Heart left ventricle (tissue), 16 donors: ENCODE measurements around the gene TAF11L7. TPM values are rescaled to one million over a fixed set of nuclear protein-coding genes. Genes with fewer than 3 reads are reported as not detected.
"Not testable (repeated sequence)": the region's sequence is repeated elsewhere in the genome, so short reads cannot be mapped to it uniquely, and the experiment has no call there.

ENCODE experiments used
- ATAC-seq, 4 donors: fragments of 200-7000 bp; cut with Tn5 transposase; one replicate each; pipeline ENCODE4 v1.9.1; 2020 to 2022; ENCODE audit warnings: moderate library complexity in 4 of 4, mild to moderate bottlenecking in 3 of 4, moderate number of reproducible peaks in 1 of 4
- DNase-seq, 5 donors: peaks; one replicate each; pipeline ENCODE4 v3.0.0-alpha.2; 2020
- H3K27ac ChIP-seq, 12 donors: fragments of 200-600 bp; sonication (generic) in 4 of 12; one replicate each; pipeline versions ENCODE4 v1.5.0 to v1.8.0; 2016 to 2022; ENCODE audit warnings: mild to moderate bottlenecking in 2 of 12
- H3K27me3 ChIP-seq, 9 donors: fragments of 200-600 bp; sonication (generic) in 2 of 9; one replicate each; pipeline versions ENCODE4 v1.5.1 to v1.8.0; 2016 to 2022; ENCODE audit warnings: mild to moderate bottlenecking in 3 of 9
- H3K36me3 ChIP-seq, 9 donors: fragments of 200-600 bp; sonication (generic) in 2 of 9; one replicate each; pipeline versions ENCODE4 v1.5.0 to v1.8.0; 2018 to 2022; ENCODE audit warnings: mild to moderate bottlenecking in 2 of 9
- H3K4me1 ChIP-seq, 12 donors: fragments of 200-600 bp; sonication (generic) in 4 of 12; one replicate each; pipeline versions ENCODE4 v1.5.0 to v1.8.0; 2016 to 2022; ENCODE audit warnings: mild to moderate bottlenecking in 3 of 12
- H3K4me3 ChIP-seq, 12 donors: fragments of 200-600 bp; sonication (generic) in 4 of 12; one replicate each; pipeline versions ENCODE4 v1.5.0 to v1.8.0; 2017 to 2022; ENCODE audit warnings: mild to moderate bottlenecking in 9 of 12, moderate library complexity in 4 of 12
- H3K9me3 ChIP-seq, 12 donors: fragments of 200-600 bp; sonication (generic) in 4 of 12; one replicate each; pipeline versions ENCODE4 v1.5.0 to v1.8.0; 2016 to 2022; ENCODE audit warnings: mild to moderate bottlenecking in 1 of 12
- WGBS, 4 donors: extraction: QIAGEN DNeasy Blood & Tissue Kit in 2 of 4; methylation state at CpG; one replicate each; pipeline versions ENCODE4 v1.1.5 to v1.1.7; 2013 to 2018; 5-methylcytosine and 5-hydroxymethylcytosine counted together
- intact Hi-C, 10 donors: fragments of 100-400 bp; cut with DNase I; formaldehyde crosslinking; loops; one replicate each; pipeline versions ENCODE4 v1.11.1 to v1.14.2; 2022
- polyA plus RNA-seq, 2 donors: library from polyadenylated mRNA; stranded (reverse); fragments of 200-250 nt; gene quantifications; one replicate each; pipeline ENCODE4 v1.2.3, GENCODE V29; 2013
- total RNA-seq, 9 donors: library from RNA; depleted of rRNA in 2 of 9; stranded (reverse); fragments of >200 nt in 2 of 9; fragmentation: NEBNext Ultra II Directional in 3 of 9; extraction: Animal tissue kit (Norgen Biotek cat#: 25700) in 3 of 9; gene quantifications; one replicate each; pipeline versions ENCODE4 v1.1.0 to v1.2.4, GENCODE V29; 2016 to 2023
- donor health status: ischemic (EF 13 %, LVEDD 7.1; RV severe dilation, severe dysfunction).
- donor health status: healthy with polysubstance abuse.
- donor health status: DM: no; HTN: yes; CAD: no.
- donor health status: DM: no; HTN: no; CAD: no.
- donor health status: ischemic (EF 25% LVEDD 6.9; RV normal size, moderate dysfunction).
- donor health status: ischemic (EF 25% LVEDD 5.7; RV mildly dilated, moderate dysfunction).
- donor health status: healthy.
- donor health status: DM: yes; HTN: yes; CAD: no.
- donor health status: ischemic (EF 35%, LVEDD 5.7; RV mildly dilated, moderate dysfunction).
- donor health status: nonischemic (EF 11% LVEDD 7.7; RV severe dilation, severe dysfunction).
- donor health status: DM: yes; HTN: yes; CAD: no.
- donor health status: PGD.
- donor health status: ischemic (EF 29% LVEDD 5.4; RV normal size, mild dysfunction).
- donor health status: nonischemic (EF 23%, LVEDD 6.1; RV moderate dilation, normal function).

The TAF11L7 gene
- total and polyA plus RNA-seq, 11 donors = not detected

DNA sequence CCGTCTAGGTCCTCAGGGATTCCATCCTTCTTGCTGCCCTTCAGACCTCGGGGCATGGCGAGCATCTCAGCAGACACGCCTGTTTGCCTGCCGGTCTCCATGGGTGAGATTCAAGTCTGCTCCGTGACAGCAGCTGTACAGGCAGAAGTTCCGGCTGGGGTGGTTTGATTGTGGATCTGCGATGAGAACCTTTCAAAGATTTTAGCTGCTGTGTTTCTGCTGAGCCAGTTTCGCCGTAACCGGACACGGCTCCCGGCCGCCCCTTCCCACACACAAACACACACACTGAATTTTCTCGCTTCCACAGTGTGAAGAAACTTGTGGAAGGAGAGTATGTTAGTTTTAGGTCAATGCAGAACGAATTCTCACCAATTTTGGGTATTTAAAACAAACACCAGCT is 5.3 kb upstream of the TAF11L7 start, which contains the start of gene TAF11L8:
TAF11L8 (minus strand) TSS at position 101 of the 400 bp plus-strand sequence.
- H3K27me3 ChIP-seq, ATAC-seq, H3K4me3 ChIP-seq, H3K9me3 ChIP-seq, H3K27ac ChIP-seq, intact Hi-C loops, H3K4me1 ChIP-seq, H3K36me3 ChIP-seq, DNase-seq: not testable (repeated sequence)
- no CpG with 5 or more reads among the region's 16 CpGs for WGBS, 4 donors

Other genes starting within 250 kb of the TAF11L7 start
- not detected for gene TAF11L2, start 87.5 kb downstream of the TAF11L7 start, total RNA-seq
- gene TAF11L2, start 87.5 kb downstream of the TAF11L7 start, polyA plus RNA-seq = not detected
- gene TAF11L3, start 67.4 kb downstream of the TAF11L7 start, total RNA-seq = not detected
- gene TAF11L3, start 67.4 kb downstream of the TAF11L7 start, polyA plus RNA-seq = not detected
- gene TAF11L4, start 64.0 kb downstream of the TAF11L7 start, total RNA-seq = not detected
- not detected for gene TAF11L4, start 64.0 kb downstream of the TAF11L7 start, polyA plus RNA-seq
- not detected for gene TAF11L5, start 60.5 kb downstream of the TAF11L7 start, total RNA-seq
- not detected for gene TAF11L5, start 60.5 kb downstream of the TAF11L7 start, polyA plus RNA-seq
- not detected for gene TAF11L6, start 57.1 kb downstream of the TAF11L7 start, total RNA-seq
- gene TAF11L6, start 57.1 kb downstream of the TAF11L7 start, polyA plus RNA-seq = not detected
- gene TAF11L8, start 5.2 kb upstream of the TAF11L7 start, total RNA-seq = not detected
- gene TAF11L8, start 5.2 kb upstream of the TAF11L7 start, polyA plus RNA-seq = not detected
- not detected for gene TAF11L9, start 8.6 kb upstream of the TAF11L7 start, total RNA-seq
- not detected for gene TAF11L9, start 8.6 kb upstream of the TAF11L7 start, polyA plus RNA-seq
- not detected for gene TAF11L10, start 12.1 kb upstream of the TAF11L7 start, total RNA-seq
- not detected for gene TAF11L10, start 12.1 kb upstream of the TAF11L7 start, polyA plus RNA-seq
- not detected for gene TAF11L11, start 18.4 kb upstream of the TAF11L7 start, total RNA-seq
- gene TAF11L11, start 18.4 kb upstream of the TAF11L7 start, polyA plus RNA-seq = not detected
- not detected for gene TAF11L12, start 24.6 kb upstream of the TAF11L7 start, total RNA-seq
- gene TAF11L12, start 24.6 kb upstream of the TAF11L7 start, polyA plus RNA-seq = not detected
- not detected for gene TAF11L13, start 46.3 kb upstream of the TAF11L7 start, total RNA-seq
- gene TAF11L13, start 46.3 kb upstream of the TAF11L7 start, polyA plus RNA-seq = not detected
- gene TAF11L14, start 48.7 kb upstream of the TAF11L7 start, total RNA-seq = not detected
- not detected for gene TAF11L14, start 48.7 kb upstream of the TAF11L7 start, polyA plus RNA-seq